ENCODE data around the gene SERTAD3.

DNA sequence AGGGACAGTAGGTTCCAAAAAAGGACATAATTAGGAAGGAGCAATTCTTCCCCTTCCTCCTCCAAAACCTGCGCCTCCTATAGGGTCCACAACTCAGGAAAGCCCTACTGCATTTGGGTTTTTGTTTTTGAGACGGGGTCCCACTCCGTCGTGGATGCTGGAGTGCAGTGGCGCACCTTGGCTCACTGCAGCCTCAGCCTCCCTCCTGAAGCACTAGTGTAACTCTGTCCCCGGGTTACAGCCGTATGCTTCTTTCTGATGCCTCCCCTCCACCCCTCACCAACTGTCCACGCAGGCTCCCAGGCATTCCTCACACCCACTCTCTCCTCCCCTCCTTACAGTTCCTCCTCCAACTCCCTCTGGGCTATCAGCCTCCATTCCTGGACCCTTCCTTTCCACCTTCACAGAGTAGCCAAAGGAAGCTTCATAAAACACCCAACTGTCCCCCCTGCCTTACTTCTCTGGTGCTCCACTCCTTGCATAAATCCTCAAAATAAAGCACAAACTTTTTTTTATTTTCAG lies 2.2 kb upstream of the SERTAD3 start:
- TF ChIP-seq, protein P1, sequence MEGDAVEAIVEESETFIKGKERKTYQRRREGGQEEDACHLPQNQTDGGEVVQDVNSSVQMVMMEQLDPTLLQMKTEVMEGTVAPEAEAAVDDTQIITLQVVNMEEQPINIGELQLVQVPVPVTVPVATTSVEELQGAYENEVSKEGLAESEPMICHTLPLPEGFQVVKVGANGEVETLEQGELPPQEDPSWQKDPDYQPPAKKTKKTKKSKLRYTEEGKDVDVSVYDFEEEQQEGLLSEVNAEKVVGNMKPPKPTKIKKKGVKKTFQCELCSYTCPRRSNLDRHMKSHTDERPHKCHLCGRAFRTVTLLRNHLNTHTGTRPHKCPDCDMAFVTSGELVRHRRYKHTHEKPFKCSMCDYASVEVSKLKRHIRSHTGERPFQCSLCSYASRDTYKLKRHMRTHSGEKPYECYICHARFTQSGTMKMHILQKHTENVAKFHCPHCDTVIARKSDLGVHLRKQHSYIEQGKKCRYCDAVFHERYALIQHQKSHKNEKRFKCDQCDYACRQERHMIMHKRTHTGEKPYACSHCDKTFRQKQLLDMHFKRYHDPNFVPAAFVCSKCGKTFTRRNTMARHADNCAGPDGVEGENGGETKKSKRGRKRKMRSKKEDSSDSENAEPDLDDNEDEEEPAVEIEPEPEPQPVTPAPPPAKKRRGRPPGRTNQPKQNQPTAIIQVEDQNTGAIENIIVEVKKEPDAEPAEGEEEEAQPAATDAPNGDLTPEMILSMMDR (IDR thresholded peaks at IDR 0.05): no peak
- TF ChIP-seq POLR2A (IDR thresholded peaks at IDR 0.05): no peak

All from body of pancreas (tissue), 4 donors.